Anterior cingulate cortex (tissue), 58 donors: ENCODE data around the gene BCL6B.

Experiments used
- DNase-seq, 58 donors: peaks; one replicate each; lab custom pipeline; 2025; lab: John Stamatoyannopoulos, UW

BCL6B gene

DNA sequence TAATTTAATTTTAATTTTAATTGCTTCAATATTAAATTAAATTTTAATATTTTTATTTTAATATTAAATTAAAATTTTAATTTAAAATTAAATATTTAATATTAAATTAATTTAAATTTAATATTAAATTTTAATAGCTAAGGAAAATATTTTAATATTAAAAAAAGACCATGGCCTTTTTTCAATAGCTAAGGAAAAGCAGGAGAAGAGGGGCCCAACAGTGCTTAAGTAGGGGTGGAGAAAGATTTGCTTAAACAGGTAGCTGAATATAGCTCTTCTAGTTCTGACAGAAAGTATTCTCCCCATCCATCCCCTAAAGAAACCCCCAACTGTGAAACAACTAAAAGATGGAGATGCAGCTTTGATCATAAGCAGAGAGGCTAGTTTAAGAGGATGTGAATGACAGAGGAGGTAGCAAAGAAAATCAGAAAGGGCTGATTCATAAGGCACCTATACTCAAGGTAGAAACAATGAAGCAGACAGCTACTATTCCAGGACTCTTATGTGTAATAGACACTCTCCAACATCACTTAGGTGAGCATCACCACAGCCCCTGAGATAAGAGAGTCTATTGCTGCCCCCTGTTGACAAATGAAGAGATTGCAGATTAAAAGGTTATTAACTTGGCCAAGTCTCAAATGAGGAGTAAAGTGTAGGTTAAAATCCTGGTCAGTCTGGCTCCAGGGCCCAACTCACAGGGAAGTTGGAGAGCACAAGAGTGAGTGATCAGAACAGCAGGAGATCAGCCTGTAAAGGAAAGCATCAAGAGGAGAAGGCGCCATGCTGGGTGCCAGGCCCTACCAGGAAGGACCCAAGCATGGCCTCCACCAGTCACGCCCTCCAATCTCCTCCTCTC, 18.2 kb upstream of the BCL6B start:
- peak in 2 of 58 donors; percentile 15 to 41 for DNase-seq

GRCh38 chr17:7005716-7006115, 17.1 kb upstream of the BCL6B start:
- DNase-seq: no peak

DNA sequence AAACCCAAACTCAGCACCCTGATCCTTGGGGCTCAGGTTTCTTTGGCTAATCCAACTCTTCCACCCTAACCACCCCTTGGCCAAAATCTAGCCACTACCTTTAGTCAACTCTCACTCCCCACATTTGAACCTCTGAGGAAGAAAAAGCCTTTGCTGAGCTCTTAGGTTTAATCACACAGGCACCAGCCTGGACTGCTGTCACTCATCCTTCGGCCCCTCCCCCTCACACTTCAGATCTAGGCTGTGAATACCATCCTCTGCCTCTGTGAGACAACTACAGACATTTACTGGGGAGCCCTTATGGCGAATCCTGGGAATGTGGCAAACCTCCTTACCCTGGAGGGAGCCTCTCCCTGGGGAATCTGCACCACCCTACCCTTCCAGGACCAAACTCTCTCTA, 15.7 kb upstream of the BCL6B start:
- no peak for DNase-seq

DNA sequence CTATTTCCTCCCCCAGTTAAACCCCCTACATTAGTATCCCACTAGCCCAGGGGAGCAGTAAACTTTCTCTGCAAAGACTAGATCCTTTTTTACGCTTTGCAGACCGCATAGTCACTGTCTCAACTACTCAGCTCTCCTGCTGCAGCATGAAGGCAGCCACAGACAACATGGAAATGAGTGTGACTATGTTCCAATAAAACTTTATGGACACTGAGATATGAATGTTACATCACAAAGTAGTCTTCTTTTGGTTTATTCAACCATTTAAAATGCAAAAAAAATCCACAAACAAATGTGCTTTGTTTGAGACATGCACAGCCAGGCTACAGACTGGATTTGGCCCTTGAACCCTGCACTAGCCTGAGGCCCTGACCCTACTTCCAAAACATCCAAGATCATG, 12.3 kb upstream of the BCL6B start:
- DNase-seq: no peak

- no peak for DNase-seq
Observed at GRCh38 chr17:7011415-7011814, 11.4 kb upstream of the BCL6B start.

DNA sequence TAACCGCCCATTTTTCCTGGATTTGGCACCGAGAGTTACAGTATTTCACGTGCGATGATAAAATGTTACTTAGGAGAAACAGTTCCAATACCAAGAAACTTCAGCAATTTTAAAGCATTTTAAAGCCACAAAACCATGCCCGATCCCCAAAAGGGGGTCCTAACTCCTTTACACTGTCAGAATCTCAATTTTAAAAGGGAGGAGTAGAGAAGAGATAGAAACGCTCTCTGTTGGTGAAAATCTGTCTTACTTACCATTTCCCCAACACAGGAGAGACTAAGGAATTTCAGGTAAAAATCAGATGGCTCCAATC, 11.0 kb upstream of the BCL6B start:
- no peak for DNase-seq

GRCh38 chr17:7014261-7014994, 8.4 kb upstream of the BCL6B start:
- DNase-seq: peak; percentile 76 to 99 (median 96)

GRCh38 chr17:7014995-7015958, 7.6 kb upstream of the BCL6B start:
- peak in 13 of 58 donors; percentile 9 to 92 (median 63) for DNase-seq

GRCh38 chr17:7016418-7016817, 6.4 kb upstream of the BCL6B start:
- no peak for DNase-seq

- DNase-seq: peak in 1 of 58 donors; percentile 13
Observed at GRCh38 chr17:7016886-7017826, 5.7 kb upstream of the BCL6B start.

GRCh38 chr17:7017827-7018200, 5.0 kb upstream of the BCL6B start:
- DNase-seq: no peak

DNA sequence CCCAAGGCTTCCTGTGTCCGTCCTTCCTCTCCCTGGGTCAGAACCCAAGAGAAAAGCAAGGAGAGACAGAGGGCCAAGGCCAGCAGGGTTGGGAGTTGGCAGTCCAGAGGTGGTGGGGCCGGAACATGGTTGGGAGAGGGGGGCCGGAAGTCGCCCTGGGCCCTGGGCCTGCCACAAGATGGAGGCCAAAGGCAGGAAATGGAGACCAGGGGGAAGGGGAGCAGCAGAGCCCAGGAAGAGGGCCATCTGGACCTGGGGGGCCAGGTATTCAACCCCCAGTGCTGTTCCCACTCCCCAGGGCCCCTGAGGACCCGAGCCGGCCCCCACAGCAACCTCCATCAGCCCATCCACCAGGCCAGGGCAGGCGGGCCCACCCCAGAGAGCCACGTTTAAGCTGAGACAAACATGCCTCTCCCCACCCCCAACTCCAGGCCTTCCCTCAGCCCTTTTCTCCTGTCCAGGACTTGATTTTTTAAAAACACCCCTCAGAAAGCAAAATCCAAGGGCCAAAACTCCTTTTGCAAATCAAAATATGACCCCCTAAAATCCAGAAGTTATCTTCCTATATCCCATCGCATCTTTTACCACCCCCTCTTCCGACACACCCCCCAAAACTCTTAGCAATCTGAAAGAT, 4.4 kb upstream of the BCL6B start:
- DNase-seq: peak in 19 of 58 donors; percentile 3 to 58 (median 29)

DNA sequence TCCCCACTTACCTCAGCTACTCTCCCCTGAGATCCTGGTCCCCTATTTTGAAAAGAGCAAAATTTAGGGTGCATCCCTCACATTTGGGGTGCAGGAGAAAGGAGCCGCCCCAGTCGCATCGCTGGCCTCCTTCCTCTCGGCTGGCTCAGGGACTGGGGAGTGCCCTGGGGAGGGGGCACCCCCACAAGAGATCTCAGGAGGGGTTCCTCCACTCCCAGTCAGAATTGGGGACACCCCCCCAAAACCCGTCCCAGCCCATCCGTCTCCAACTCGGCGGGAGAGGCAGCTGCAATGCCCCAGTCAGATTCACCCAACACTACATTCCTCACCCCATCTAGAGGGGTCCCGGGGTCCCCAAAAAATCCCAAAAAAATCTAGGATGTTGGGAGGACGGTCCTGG, 3.5 kb upstream of the BCL6B start:
- no peak for DNase-seq

- peak in 33 of 58 donors; percentile 13 to 69 (median 34) for DNase-seq
Observed at GRCh38 chr17:7019839-7020519, 2.9 kb upstream of the BCL6B start.

DNA sequence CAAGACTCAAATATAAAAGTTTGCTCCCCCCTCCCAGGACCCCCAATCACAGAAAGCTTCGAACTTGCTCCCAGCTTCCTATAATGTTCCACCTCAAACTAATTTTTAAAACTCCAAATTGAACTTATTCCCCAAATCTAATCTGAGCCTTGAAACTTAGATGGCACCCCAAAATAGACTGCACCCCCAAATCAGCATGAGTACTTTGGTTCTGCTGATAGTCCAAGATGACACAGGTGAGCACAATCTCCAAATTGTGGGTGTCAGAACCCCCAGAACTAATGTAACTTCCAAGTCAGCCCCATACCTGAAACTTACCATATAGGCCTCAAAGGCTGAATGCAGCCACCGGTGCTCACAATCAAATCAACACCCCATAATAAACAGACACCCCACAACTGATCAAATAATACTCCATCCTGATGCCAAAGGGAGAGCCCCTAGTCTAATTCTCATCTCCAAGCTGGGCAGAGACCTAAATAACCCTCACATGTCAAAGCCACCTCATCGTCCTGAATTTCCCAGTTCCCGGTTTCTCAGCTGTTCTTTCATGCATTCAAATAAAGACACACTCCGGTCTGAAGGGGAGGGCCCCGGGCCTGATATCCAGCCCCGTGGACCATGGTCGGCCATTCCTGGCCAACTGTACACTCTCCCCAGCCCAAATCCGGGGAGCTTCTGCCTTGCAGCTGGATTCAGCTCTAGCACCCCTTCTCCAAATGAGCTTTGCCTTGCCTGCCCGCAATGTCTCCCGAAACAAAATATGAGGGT, 1.8 kb upstream of the BCL6B start:
- no peak for DNase-seq

- peak in 47 of 58 donors; percentile 11 to 77 (median 42) for DNase-seq
Observed at GRCh38 chr17:7021993-7022778, 664 bp upstream of the BCL6B start.
